ENCODE results near the gene TMEM14A.
"Not testable (repeated sequence)": the region's sequence is repeated elsewhere in the genome, so short reads cannot be mapped to it uniquely, and the experiment has no call there.

Gene TMEM14A

GRCh38 chr6:52661551-52661950 is 9.4 kb upstream of the TMEM14A start:
- no peak for DNase-seq

DNA sequence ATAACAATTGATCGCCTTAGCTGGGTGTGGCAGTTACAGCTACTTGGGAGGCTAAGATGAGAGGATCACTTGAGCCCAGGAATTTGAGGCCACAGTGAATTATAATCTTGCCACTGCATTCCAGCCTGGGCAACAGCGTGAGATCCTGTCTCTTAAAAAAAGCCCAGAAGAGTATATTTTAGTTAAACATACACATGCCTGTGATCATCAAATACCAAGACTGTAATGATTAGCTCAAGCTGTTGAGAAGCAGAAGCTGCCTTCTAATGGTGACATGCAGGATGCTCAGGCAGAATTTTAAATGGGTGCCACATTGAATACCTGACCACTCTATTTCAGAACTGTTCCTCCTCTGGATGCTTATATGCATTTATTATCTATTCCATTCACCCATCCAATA is 8.9 kb upstream of the TMEM14A start:
- no peak for DNase-seq

DNA sequence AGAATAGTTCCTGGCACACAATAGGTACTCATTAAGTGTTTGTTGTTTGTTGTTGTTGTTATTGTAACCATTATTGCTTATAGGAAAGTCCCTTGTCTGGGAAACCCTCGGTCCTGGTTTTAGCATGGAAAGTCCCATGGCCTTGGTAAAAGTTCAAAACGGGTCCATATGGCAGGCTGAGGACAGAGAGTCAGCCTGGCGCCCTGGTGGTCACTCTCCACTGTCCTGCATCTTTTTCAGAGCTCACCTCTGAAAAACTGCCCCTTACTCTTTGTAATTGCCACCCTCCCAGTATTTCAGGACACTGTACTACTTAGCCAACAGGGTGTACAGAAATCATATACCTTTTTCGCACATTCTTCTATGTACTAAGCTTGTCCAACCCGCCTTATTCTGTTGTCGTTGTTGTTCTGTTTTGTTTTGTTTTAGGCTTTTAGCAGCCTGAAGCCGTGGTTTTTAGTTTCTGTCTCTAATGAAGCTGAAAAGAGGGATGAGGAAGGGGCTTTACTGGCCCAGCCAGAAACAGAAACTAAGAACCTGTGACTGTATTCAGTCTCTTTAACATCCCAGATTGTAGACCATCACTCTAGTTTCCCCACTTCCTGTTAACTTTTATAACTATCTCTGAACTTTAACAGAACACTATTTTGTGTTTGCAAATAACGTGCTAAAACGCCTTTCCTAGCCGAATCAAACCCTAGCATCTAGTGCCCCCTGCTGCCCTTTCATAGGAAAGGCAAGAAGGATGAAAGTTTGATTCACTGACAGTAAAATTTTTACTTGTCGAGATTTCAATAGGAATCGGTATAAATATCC is 7.6 kb upstream of the TMEM14A start:
- DNase-seq = peak; percentile 47

- no peak for DNase-seq
These were observed 7.1 kb upstream of the TMEM14A start for GRCh38 chr6:52663936-52664185.

DNA sequence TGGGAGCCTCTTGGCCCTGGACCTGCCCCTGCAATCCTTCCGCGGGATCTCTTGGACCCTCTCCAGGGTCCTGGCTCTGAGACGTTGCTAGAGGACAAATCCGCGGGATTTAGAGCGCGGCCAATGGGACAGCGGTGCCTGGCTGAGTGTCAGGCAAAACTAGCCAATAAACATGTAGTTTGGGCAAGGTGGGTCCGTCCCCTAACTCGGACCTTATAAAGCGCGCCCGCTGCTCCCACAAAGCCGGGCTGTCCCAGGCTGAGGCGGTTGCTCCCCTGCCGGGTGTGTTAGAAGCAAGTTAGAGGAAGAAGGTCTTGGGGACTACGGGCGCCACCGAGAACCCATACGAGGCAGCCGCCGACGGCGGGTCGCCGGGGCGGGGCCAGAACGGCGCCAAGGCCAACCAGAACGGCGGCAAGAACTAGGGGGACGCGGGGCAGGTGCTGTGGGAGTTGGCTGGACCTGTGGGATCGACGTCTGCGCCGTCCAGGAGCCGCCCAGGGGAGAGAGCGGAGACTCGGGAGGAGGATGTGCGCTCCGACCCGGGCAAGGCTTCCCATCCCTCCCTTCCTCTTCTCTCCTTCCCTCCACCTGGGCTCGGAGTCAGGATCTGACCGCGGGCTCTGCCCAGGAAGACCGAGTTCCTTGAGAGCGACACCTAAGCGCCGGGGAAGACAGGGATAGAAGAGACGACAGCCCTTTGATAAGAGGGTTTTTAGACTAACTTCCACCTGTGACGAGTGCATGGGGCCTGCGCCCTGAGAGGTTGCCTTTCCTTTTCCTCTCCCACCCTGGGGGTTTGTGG is 6.5 kb upstream of the TMEM14A start:
- peak; percentile 89 for DNase-seq

DNA sequence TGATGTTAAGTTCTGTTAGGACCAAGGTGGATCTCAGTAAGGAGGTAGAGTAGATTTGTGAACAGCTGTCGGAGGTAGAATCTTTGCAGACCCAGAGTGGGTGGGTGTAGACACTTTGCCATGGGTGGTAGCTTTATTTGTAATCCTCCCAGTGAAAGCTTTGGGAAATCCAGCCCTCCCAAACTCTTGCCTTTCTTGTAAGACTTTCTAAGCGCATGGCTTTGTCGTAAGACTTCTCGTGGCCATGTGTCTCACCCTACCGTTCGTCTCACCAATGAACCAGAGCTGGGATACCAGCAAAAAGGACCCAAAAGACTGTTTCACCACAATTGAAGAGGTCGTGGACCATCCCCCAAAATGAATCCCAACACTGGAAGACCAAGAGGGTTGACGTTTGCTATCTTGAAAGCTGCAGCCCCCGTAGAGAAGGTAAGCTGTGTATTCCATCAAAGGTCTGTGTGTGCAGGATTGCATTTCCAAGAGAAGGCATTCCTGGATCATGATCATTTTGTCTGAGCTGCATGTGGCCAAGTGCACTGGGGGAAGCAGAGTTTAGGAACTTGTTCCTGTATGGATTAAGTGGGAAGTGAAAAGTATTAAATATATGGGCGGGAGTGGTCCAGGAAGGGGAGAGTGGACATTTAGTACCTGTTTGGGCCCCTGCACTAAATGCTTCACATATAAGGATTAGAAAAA is 5.8 kb upstream of the TMEM14A start:
- no peak for DNase-seq

DNA sequence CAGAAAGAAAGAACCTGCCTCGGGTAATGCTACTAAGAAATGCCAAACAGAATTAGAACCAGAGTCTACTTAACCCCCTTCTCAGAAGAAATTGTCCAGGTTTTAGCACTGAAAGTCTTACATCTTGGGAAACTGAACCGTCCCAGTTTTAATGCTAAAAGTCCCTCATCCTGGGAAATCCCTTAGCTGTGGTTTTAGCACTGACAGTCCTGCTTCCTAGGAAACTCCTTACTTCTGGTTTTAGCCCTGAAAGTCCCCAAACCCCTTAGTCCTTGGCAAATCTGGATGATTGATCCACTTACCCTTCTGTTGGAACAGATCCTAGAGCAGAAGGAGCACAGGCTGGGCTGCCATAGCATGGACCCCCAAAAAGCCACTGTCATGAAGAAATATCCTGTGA is 4.8 kb upstream of the TMEM14A start:
- no peak for DNase-seq

DNA sequence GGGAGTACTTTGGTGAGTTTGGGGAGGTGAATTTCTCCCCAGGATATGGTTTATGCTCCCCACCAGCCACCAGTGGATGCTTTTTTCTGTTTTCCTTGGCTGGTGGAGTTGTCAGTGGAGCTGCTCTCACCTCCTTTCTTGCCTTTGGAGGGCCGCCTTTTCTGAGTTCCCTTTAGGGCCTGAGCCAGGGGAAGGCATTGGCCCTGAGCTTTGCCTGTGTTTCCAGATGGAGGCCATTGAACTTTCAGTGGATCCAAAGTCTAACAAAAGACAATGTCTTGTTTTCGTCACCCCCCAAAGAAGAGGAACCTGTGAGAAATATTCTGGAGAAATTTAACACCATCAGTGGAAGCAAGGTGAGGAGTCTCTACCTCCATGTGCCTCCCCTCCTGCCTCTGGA is 4.4 kb upstream of the TMEM14A start:
- DNase-seq = no peak

DNA sequence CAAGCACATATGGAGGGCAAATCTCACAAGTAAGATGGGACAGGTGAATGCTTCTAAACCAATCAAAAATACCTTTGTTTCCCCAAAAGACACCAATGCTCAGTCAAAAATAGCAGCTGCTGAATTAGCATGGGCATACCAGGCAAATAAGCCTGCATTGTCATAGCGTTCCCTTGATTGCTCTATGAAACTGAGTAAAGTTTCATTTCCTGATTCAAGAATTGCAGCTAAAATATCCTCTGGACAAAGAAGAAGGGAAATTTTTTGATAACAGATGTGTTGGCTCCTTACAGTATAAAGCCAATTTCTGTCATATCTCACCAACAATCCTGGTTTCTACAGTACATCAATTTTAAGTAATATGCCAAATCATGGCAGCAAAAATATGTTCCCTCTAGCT is 3.3 kb upstream of the TMEM14A start:
- no peak for DNase-seq

GRCh38 chr6:52671676-52672075 is 763 bp downstream of the TMEM14A start:
- DNase-seq = no peak

- DNase-seq = no peak
These were observed 1.6 kb downstream of the TMEM14A start for GRCh38 chr6:52672412-52673025.

DNA sequence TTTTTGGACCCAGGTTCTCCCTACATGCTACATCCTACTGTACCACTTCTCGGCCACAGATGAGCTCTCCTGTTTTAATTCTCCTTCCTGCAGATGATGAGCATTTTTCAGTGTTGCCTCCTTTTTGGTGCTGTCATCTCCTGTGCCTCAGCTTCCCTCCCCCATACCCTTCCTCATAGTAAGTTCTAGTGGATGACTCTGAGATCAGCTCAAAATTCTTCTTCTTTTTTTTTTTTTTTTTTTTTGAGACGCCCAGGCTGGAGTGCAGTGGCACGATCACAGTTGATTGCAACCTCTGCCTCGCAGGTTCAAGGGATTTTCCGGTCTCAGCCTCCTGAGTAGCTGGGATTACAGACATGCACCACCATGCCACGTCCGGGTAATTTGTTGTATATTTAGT is 3.8 kb downstream of the TMEM14A start:
- no peak for DNase-seq

DNA sequence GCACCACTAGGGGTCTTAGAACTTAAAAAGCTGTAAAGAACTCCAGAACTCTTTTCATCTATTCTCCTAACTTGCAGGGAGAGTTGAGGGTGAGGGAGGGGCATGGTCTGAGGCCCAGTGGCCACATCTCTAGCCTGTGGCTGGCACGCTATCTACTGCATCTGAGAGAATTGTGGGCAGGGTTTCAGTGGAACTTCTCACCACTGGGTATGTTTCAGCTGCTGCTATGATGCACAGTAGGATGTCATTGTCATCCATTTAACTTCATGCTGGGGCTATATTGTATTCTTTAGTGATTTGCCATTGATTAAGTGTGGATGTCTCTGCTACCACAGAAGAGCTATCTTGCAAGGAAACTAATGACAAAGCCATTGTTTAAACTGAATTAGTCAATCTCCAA is 4.5 kb downstream of the TMEM14A start:
- DNase-seq = no peak

DNA sequence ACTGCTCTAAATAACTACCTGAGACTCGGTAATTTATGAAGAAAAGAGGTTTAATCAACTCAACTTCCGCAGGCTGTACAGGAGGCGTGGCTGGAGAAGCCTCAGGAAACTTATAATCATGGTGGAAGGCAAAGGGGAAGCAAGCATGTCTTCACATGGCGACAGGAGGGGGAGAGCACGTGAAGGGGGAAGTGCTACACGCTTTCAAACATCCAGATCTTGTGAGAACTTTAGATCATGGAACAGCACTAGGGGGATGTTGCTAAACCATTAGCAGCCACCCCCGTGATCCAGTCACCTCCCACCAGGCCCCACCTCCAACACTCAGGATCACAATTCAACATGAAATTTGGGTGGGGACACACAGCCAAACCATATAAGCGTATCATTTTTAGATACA is 5.7 kb downstream of the TMEM14A start:
- DNase-seq = not testable (repeated sequence)

DNA sequence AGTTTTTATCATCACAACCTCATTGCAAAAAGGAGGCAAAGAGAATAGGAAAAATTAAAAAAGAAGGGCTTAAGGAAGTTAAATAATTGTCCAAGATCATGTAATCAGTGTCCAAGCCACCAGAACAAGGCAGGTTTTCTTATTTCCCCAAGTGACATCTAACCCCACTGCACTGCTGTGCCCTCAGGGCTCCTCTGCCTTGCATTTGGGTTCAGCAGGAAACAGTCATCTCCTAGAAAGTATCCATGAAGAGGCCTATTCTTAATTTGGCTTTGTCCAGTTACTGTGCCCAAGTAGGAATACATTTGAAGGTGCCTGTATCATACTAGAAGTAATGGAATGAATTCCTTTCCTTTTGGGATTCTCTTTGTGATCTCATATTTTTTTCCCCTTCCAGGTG is 10.5 kb downstream of the TMEM14A start:
- DNase-seq = no peak

GRCh38 chr6:52686878-52687699 is 16.2 kb downstream of the TMEM14A start:
- DNase-seq = no peak

DNA sequence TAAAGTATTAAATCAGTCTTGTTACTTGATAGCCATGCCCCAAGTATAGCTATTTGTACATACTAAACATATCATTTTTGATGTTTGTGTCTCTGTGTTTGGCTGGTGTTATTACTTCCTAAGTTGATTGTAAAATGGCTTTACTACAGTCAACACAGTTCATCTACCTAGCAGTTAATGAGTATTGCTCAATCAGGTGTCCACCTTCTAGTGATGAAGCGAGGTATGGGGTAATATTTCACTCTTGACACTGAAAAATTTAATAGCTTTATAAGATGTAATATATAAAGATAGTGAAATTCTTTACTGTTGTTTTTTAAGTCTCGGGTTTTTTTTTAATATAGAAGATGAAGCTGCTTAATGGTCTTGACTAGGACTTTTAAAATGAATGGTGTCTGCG is 18.9 kb downstream of the TMEM14A start:
- DNase-seq = no peak

- no peak for DNase-seq
These were observed 20.8 kb downstream of the TMEM14A start for GRCh38 chr6:52691718-52692117.

DNA sequence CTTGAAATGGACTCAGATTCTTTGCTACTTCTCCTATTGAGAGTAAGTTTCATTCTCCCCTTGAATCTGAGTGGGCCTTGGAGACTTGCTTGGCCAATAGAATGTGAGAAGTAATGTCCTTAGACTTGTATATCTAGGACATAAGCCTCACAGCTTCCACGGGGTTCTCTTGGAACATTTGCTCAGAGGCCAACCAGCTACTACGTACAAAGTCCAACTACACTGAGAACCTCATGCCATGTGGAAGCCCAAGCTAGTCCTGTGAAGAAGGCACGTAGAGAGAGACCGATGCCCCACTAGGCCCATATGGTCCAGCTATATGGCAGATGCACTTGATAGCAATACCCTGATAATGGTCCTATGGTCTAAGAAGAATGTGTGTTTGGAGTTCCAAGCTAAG is 22.9 kb downstream of the TMEM14A start:
- DNase-seq = no peak

DNA sequence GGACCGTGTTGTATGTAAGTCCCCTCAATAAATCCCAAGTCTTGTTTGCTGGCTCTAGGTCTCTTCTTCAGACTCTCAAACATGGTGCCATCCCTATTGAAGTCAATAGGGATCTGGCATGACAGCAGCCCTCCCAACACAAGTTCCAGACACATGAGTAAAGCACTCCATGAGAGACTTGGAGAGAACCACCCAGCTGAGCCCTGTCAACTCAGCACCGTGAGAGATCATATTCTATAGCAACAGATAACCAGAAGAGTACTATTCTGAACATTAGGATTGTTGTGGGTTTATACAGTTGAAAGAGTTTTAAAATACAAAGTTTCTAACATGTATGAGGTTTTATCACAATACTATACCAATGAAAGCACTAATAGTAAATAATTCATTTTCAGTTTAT is 23.5 kb downstream of the TMEM14A start:
- no peak for DNase-seq

- no peak for DNase-seq
These were observed 25.5 kb downstream of the TMEM14A start for GRCh38 chr6:52696418-52696817.

DNA sequence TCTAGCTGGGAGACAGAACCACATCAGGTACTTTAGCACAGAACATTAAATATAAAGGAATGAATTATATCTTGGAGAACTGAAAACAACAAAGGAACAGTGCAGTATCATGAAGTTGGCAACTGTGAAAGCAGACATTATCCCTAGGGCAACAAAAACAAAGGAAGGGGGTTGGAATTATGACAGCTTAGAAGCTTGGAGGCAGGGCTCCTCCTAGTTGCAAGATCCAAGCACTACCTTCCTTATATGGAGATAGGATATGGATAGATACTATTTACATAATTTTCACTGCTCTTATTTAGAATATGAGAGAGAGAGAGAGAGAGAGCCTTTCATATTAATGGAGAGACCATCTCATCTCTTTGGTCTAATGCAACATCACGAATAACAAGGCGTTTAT is 27.0 kb downstream of the TMEM14A start:
- DNase-seq = no peak

GRCh38 chr6:52704060-52704459 is 33.1 kb downstream of the TMEM14A start:
- DNase-seq = no peak

Measured in NCI-H1694 treated with DMSO at 0.1 percent for 48 hours (cell line).